Smooth muscle cell (in vitro differentiated cells): ENCODE measurements around the gene PRKAR1A. TPM values are rescaled to one million over a fixed set of nuclear protein-coding genes. Genes with fewer than 3 reads are reported as not detected.

ENCODE experiments used
- DNase-seq: peaks from one replicate; lab custom pipeline; 2025; ENCODE audit not compliant: unreplicated experiment; lab: John Stamatoyannopoulos, UW
- H2AFZ ChIP-seq: fragments of 200-600 bp; sonication (generic); 2 replicates; pipeline ENCODE4 v1.6.0; 2016; ENCODE audit warnings: antibody characterized with exemption, low read depth, mild to moderate bottlenecking
- H3F3A ChIP-seq: fragments of 200-600 bp; sonication (generic); 2 replicates; pipeline ENCODE4 v1.6.0; 2017; ENCODE audit warnings: antibody characterized with exemption, low read depth
- H3K27ac ChIP-seq: fragments of 200-600 bp; sonication (generic); 2 replicates; pipeline ENCODE4 v1.5.1; 2016; ENCODE audit warnings: low read depth, mild to moderate bottlenecking
- H3K27me3 ChIP-seq: fragments of 200-600 bp; sonication (generic); 2 replicates; pipeline ENCODE4 v1.6.1; 2016; ENCODE audit warnings: low read depth, mild to moderate bottlenecking
- H3K36me3 ChIP-seq: fragments of 200-600 bp; sonication (generic); 2 replicates; pipeline ENCODE4 v1.5.1; 2016; ENCODE audit warnings: low read depth
- H3K4me1 ChIP-seq: fragments of 200-600 bp; sonication (generic); 2 replicates; pipeline ENCODE4 v1.5.1; 2016; ENCODE audit warnings: low read depth
- H3K4me2 ChIP-seq: fragments of 200-600 bp; sonication (generic); 2 replicates; pipeline ENCODE4 v1.6.0; 2016; ENCODE audit warnings: mild to moderate bottlenecking
- H3K4me3 ChIP-seq: fragments of 200-600 bp; sonication (generic); 2 replicates; pipeline ENCODE4 v1.5.1; 2016; ENCODE audit warnings: mild to moderate bottlenecking
- H3K79me2 ChIP-seq: fragments of 200-600 bp; sonication (generic); 2 replicates; pipeline ENCODE4 v1.6.0; 2016; ENCODE audit warnings: low read depth, mild to moderate bottlenecking
- H3K9ac ChIP-seq: fragments of 200-600 bp; sonication (generic); 2 replicates; pipeline ENCODE4 v1.6.0; 2016; ENCODE audit warnings: low read depth
- H3K9me3 ChIP-seq: fragments of 200-600 bp; sonication (generic); replicated peaks from 2 replicates; pipeline ENCODE4 v1.5.1; 2016; ENCODE audit warnings: low read depth
- H4K20me1 ChIP-seq: fragments of 200-600 bp; sonication (generic); 2 replicates; pipeline ENCODE4 v1.6.0; 2016; ENCODE audit warnings: low read depth
- CTCF ChIP-seq: fragments of 200-600 bp; sonication (generic); IDR thresholded peaks from 2 replicates; pipeline ENCODE4 v1.5.1; 2017; ENCODE audit warnings: borderline replicate concordance, mild to moderate bottlenecking, antibody characterized with exemption; ENCODE audit not compliant: insufficient read depth, poor library complexity, severe bottlenecking
- WGBS: methylation state at CpG from one replicate; pipeline ENCODE4 v1.1.7; 2016; ENCODE audit warnings: low lambda C conversion rate; 5-methylcytosine and 5-hydroxymethylcytosine counted together
- polyA plus RNA-seq: library from polyadenylated mRNA; unstranded; fragments of >200 nt; fragmentation: Nextera tagmentation; extraction: Ambion mirVana; gene quantifications from 2 replicates; pipeline ENCODE4 v1.2.1, GENCODE V29; 2016
- total RNA-seq: library from RNA; depleted of rRNA; stranded (reverse); fragments of >200 nt; gene quantifications from 2 replicates; pipeline ENCODE4 v1.2.3, GENCODE V29; 2014

PRKAR1A gene
- total and polyA plus RNA-seq, 2 experiments from 2014 or later, result 302 to 340 TPM

GRCh38 chr17:68578236-68578635 lies 66.0 kb downstream of the PRKAR1A start:
- Histone ChIP-seq H3K4me3 (no peak overlapping the region), H3F3A (peaks cover 11% of the 10 kb centered on the region), H4K20me1 (no peaks in the 10 kb centered on the region), H3K36me3 (no peaks in the 10 kb centered on the region), H3K4me2 (no peak overlapping the region), H2AFZ (no peak overlapping the region), H3K4me1 (peaks cover 3% of the 10 kb centered on the region), H3K27me3 (no peaks in the 10 kb centered on the region), H3K79me2 (no peaks in the 10 kb centered on the region), H3K9ac (no peak overlapping the region), H3K27ac (no peak overlapping the region), H3K9me3 (no peaks in the 10 kb centered on the region)
- no peak for DNase-seq
- WGBS, result 91% methylated on average over 3 of the region's 3 CpGs
- TF ChIP-seq CTCF, result no peak

GRCh38 chr17:68579194-68579927 lies 67.1 kb downstream of the PRKAR1A start:
- H4K20me1 ChIP-seq, result no peaks in the 10 kb centered on the region
- peaks cover 11% of the 10 kb centered on the region for H3F3A ChIP-seq
- no peak for DNase-seq
- 88% methylated on average over 8 of the region's 8 CpGs for WGBS
- no peak overlapping the region for H3K27ac ChIP-seq
- H3K4me2 ChIP-seq, result no peak overlapping the region
- no peaks in the 10 kb centered on the region for H3K79me2 ChIP-seq
- no peak overlapping the region for H3K9ac ChIP-seq
- H3K4me1 ChIP-seq, result peaks cover 3% of the 10 kb centered on the region
- H2AFZ ChIP-seq, result no peak overlapping the region
- no peaks in the 10 kb centered on the region for H3K27me3 ChIP-seq
- TF ChIP-seq CTCF, result no peak
- H3K4me3 ChIP-seq, result no peak overlapping the region
- no peaks in the 10 kb centered on the region for H3K9me3 ChIP-seq
- no peaks in the 10 kb centered on the region for H3K36me3 ChIP-seq

GRCh38 chr17:68580236-68580770 lies 68.1 kb downstream of the PRKAR1A start:
- peaks cover 3% of the 10 kb centered on the region for H3K4me1 ChIP-seq
- no peaks in the 10 kb centered on the region for H3K27me3 ChIP-seq
- 77% methylated on average over 6 of the region's 6 CpGs for WGBS
- H3K36me3 ChIP-seq, result no peaks in the 10 kb centered on the region
- no peaks in the 10 kb centered on the region for H3K79me2 ChIP-seq
- H3F3A ChIP-seq, result peaks cover 11% of the 10 kb centered on the region
- no peak overlapping the region for H2AFZ ChIP-seq
- H3K4me2 ChIP-seq, result no peak overlapping the region
- DNase-seq, result no peak
- no peak overlapping the region for H3K27ac ChIP-seq
- H3K9ac ChIP-seq, result no peak overlapping the region
- no peaks in the 10 kb centered on the region for H4K20me1 ChIP-seq
- H3K9me3 ChIP-seq, result no peaks in the 10 kb centered on the region
- no peak for TF ChIP-seq CTCF
- no peak overlapping the region for H3K4me3 ChIP-seq
